SK-N-SH treated with all-trans-retinoic acid at 6 μM for 48 hours (cell line): ENCODE data around the gene ACBD6.

ENCODE experiments used
- GLIS3 ChIP-seq: fragments of 250-450 bp; sonication (Bioruptor Pico); IDR thresholded peaks from 2 replicates; pipeline ENCODE4 v1.5.0; 2020; ENCODE audit warnings: mild to moderate bottlenecking, moderate library complexity
- ISL1 ChIP-seq: fragments of 250-450 bp; sonication (Bioruptor Pico); IDR thresholded peaks from 2 replicates; pipeline ENCODE4 v2.1.2; 2022; ENCODE audit warnings: mild to moderate bottlenecking, moderate library complexity
- PPARA ChIP-seq: fragments of 250-450 bp; sonication (Bioruptor Pico); IDR thresholded peaks from 2 replicates; pipeline ENCODE4 v1.5.0; 2020; ENCODE audit warnings: mild to moderate bottlenecking, borderline replicate concordance
- TCF4 ChIP-seq: fragments of 250-450 bp; sonication (Bioruptor Pico); IDR thresholded peaks from 2 replicates; pipeline ENCODE4 v1.8.0; 2021; ENCODE audit warnings: mild to moderate bottlenecking, moderate library complexity, borderline replicate concordance
- ZFP30 ChIP-seq: fragments of 450-650 bp; formaldehyde crosslinking; IDR thresholded peaks from 2 replicates; pipeline ENCODE4 v1.5.0; 2022; ENCODE audit warnings: mild to moderate bottlenecking, moderate library complexity
- TF ChIP-seq, protein P1 (sequence below): fragments of 250-450 bp; sonication (Bioruptor Pico); IDR thresholded peaks from 2 replicates; pipeline ENCODE4 v1.8.0; 2020; ENCODE audit warnings: mild to moderate bottlenecking, moderate library complexity, borderline replicate concordance

DNA sequence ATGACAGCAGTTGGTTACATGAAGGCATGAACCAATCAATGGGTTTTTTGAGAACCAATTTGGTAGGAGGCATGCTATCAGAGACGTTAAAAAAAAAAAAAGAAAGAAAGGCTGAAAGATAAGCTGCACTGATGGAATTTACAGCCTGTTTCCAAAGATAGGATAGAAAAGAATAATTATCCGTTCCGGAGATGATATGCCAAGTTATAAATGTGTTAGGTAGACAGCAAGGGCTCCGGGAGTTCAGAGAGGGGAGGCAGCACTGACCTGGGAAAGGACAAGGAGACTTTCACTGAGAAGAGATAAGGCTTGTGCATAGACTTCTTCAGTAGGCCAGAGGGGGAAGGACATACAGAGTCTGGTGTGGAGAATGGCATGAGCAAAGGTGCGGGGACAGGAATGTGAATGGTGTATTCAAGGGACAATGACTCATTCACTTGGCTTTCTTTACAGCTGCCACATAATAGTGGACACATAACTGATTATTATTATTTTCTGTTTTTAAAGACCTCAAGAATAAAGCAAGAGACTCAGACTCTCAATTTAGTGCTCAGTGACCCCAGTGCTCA is 24.8 kb upstream of the ACBD6 start:
- no peak for TF ChIP-seq ZFP30 (CRISPR knock-in tag)
- no peak for TF ChIP-seq GLIS3 (CRISPR knock-in tag)
- no peak for TF ChIP-seq PPARA (CRISPR knock-in tag)
- no peak for TF ChIP-seq TCF4 (CRISPR knock-in tag)
- TF ChIP-seq, protein P1, sequence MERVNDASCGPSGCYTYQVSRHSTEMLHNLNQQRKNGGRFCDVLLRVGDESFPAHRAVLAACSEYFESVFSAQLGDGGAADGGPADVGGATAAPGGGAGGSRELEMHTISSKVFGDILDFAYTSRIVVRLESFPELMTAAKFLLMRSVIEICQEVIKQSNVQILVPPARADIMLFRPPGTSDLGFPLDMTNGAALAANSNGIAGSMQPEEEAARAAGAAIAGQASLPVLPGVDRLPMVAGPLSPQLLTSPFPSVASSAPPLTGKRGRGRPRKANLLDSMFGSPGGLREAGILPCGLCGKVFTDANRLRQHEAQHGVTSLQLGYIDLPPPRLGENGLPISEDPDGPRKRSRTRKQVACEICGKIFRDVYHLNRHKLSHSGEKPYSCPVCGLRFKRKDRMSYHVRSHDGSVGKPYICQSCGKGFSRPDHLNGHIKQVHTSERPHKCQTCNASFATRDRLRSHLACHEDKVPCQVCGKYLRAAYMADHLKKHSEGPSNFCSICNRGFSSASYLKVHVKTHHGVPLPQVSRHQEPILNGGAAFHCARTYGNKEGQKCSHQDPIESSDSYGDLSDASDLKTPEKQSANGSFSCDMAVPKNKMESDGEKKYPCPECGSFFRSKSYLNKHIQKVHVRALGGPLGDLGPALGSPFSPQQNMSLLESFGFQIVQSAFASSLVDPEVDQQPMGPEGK (CRISPR knock-in tag) = no peak
- no peak for TF ChIP-seq ISL1
